Pulmonary artery endothelial cell (primary cell): ENCODE data around the gene SLC12A4. TPM values are rescaled to one million over a fixed set of nuclear protein-coding genes. Genes with fewer than 3 reads are reported as not detected.
"Not testable (repeated sequence)": the region's sequence is repeated elsewhere in the genome, so short reads cannot be mapped to it uniquely, and the experiment has no call there.

Source experiments
- DNase-seq: peaks from one replicate; pipeline ENCODE4 v3.0.0-alpha.2; 2011; ENCODE audit warnings: low read depth, low spot score
- total RNA-seq: library from RNA; depleted of rRNA; stranded (reverse); fragments of >200 nt; gene quantifications from 2 replicates; pipeline ENCODE4 v1.2.3, GENCODE V29; 2014

Gene SLC12A4
- total RNA-seq, result 57.2 and 73.1 TPM in 2 replicates

DNA sequence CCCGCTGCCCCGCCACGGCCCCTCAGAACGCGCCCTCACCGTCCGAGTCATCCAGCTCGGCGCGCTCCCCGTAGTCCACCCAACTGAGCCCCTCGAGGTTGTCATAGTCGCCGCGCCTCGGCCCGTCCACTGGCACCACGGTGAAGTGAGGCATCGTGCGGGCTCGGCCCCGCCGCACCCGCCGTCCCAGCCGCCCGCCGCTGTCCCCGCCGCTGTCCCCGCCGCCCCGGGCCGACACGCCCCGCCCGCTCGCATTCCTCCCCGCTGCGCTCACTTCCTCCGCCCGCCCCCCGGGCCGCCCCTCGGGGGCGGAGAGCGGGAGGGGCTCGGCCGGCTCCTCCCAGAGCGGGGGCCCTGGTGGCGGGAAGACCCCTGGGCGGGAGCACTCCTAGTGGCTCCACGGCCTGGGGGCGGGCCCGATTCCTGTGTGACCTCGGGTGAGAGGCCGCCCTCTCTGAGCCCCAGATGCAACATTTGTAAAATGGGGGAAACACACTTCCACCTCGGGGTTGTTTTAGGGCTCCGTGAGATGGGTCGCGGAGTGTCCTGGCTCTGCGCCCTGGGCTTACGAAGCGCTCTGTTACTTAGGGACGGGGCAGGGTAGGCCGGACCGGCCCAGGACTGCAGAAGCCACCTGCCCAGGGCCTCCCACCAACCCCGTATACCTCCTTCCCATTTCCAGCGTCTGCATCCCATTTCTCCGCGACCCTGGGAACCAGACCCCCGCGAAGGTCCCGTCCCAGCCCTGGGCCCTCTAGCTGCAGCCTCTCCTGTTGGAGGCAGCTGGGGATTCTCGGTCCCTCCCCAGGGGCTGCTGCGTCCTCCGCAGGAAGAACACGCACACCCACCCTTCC lies at the start of gene SLC12A4:
Gene SLC12A4, minus strand, starts transcription at position 238 of the 854 bp plus-strand sequence. Its CDS starts 84 bp downstream, at position 154.
- DNase-seq, result no peak

DNA sequence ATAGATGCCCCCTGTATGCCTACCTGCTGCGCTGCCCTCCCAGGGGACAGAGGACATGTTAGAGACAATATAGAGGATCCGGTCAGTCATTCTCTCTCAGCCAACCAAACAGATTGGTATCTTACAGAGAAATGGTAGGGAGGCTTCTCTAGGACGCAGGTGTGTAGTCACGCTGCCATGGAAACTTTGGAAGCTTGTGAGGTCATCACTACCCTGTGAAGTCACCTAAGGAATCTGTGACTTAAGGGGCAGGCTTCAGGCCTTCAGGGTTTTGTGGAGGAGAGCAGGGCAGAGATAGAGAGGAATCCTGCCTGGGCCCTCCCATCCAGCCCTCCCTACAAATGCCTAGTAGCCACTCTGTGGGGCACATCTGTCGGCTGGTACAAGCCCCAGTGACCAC lies 47.2 kb upstream of the SLC12A4 start, which contains the start of gene DPEP2NB:
Gene DPEP2NB, minus strand, starts transcription at position 231 of the 400 bp plus-strand sequence. Its CDS starts 141 bp downstream, at position 90.
- DNase-seq, result no peak

DNA sequence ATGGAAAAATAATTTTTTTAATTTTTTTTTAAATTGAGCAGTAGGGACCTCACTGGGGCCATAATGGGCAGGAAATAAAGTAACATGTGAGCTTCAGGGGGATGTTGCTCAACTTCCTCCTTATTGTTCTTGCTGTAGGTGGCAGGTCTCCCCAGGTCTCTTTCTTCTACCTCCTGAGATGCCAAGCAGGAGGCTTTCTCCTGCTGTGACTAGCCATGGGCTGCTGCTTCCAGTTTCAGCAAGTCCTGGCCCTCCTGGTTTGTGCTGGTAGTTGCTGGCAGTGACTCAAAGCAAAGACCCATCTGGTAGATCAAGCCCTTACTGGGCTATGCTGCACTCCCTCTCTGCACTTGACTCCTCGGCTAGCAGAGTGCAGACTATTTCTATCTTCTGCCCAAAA lies 45.0 kb upstream of the SLC12A4 start:
- DNase-seq, result no peak

GRCh38 chr16:68009872-68010271 lies 41.4 kb upstream of the SLC12A4 start:
- not testable (repeated sequence) for DNase-seq

GRCh38 chr16:68009157-68009735 lies 40.8 kb upstream of the SLC12A4 start:
- no peak for DNase-seq

- DNase-seq, result peak; percentile 71
These were observed 37.4 kb upstream of the SLC12A4 start for GRCh38 chr16:68005786-68006286.

DNA sequence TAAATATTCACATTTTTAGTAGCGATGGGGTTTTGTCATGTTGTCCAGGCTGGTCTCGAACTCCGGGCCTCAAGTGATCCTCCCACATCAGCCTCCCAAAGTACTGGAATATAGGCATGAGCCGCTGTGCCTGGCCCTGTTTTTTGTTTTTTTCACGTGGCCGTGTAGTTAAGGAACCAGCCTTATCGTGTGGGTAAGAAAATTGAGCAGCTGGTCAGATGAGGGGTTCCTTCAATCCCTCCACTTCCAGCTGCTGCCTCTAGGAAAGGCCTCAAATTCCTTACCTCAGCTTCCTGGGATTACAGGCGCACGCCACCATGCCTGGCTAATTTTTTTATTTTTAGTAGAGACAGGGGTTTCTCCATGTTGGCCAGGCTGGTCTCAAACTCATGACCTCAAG lies 36.8 kb upstream of the SLC12A4 start:
- no peak for DNase-seq

DNA sequence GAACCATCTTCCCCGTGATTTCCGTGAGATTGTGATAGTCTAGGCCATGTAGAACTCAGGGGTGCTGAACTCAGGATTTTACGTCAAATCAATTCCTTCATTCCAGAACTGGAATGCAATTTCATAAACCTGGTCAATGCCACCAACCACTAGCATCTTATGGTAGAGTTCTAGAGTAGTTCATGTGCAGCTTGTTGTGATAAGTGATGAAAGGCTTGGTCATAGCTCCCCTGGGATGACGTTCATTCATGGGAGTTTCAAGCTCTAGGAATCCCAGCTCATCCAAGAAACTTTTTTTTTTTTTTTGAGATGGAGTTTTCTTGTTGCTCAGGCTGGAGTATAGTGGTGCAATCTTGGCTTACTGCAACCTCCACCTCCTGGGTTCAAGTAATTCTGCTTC lies 34.6 kb upstream of the SLC12A4 start:
- DNase-seq, result no peak

DNA sequence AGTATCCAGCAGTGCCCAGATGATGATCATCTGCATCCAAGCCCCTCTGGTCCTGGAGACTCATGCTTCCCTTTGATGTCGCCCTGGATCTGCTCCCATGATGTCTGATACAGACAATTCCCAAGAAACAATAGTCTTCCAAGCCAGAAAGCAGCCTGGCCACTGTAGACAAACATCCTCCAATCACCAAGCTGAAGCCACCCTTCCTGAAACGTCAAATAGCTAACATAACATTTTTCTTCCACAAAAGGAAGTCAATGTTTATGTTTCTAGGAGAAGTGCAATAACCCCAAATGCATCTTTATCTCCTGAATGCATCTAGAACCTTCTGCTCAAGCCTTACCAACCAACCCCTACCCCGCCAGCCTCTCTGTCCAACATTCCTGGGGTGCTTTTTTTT lies 32.0 kb upstream of the SLC12A4 start:
- DNase-seq, result no peak

DNA sequence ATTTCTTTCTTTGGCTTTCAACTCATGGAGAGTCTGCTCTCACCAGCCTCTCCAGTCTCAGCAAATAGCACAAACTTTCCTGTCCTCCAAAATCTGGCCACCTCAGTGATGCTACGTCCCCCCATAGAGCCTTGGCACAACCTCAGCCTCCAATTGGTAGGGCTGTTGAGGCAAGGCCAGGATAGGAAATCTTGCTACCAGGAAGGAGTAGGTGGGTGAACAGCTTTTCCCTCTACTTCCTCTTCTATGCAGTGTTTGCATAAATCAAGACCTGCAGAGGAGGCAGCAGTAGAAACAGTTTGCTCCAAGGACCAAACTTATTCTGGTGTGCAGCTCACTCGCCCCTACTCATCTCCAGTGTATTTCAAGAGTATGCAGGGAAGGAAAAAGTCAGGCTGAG lies 31.5 kb upstream of the SLC12A4 start:
- DNase-seq, result no peak

GRCh38 chr16:67998779-67999688 lies 30.6 kb upstream of the SLC12A4 start, which contains the start of gene DPEP2:
TSS of gene DPEP2 (minus strand) at chr16:67999484. CDS start at chr16:67993212, 6,272 bp downstream.
- not testable (repeated sequence) for DNase-seq

- DNase-seq, result not testable (repeated sequence)
These were observed 29.9 kb upstream of the SLC12A4 start for GRCh38 chr16:67998231-67998778.

- DNase-seq, result no peak
These were observed 28.2 kb upstream of the SLC12A4 start for GRCh38 chr16:67996666-67997065.

GRCh38 chr16:67995423-67995822 lies 27.0 kb upstream of the SLC12A4 start:
- DNase-seq, result no peak

DNA sequence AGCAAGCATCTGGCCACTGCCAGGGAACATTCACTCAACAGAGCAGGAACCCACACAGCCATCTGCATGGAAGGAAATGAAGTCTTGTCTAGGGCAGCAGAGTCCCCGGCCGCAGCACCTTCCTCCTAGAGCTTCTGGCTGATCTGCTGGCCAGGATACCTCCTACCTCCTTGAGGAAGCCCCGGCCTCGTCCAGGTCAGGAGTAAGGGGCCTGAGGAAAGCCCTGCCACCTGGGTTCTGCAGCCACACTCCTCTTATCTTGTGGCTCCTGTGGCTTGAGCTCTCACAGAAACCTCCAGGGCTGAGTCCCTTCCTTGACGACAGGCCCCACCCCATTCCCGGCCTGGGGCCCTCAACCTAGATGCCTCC lies 25.6 kb upstream of the SLC12A4 start:
- not testable (repeated sequence) for DNase-seq

DNA sequence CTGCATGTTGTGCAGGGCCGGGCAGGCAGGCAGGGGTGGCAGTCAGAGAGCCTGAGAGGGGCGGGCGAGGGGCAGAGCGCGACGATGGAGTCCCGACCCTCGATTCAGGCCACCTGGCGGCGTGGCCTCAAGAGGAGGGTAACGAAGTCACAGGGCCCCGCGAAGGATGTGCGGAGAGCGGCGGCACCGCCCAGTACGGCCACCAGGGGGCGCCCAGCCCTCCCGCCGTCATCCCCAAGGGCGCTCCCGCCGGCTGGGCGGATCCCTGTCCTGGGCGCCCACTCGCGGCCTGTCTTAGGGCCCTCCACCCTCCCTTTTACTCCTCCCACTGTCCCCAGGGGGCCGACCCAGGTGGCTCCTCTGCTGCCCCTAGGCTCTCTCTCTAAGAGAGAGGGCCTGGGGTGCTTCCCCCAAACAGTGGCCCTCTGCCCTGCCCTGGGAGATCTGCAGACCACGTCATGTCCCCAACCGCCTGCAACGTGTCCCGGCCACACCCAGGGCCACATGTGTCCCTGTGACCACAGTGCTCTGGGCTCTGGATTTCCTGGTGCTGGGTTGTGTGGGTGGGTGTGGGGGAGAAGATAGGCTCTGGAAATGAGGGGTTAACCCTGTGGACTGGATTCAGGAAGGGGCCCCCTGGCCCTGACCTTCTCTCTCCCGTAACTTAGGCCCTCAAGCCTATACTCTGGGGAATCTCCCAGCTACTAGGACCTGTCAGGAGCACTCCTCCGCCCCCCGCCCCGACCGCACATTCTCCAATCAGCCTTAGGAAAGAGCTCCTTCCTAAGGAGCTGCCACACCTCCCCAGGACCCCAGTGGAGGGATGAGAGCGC lies 25.0 kb upstream of the SLC12A4 start:
- no peak for DNase-seq

DNA sequence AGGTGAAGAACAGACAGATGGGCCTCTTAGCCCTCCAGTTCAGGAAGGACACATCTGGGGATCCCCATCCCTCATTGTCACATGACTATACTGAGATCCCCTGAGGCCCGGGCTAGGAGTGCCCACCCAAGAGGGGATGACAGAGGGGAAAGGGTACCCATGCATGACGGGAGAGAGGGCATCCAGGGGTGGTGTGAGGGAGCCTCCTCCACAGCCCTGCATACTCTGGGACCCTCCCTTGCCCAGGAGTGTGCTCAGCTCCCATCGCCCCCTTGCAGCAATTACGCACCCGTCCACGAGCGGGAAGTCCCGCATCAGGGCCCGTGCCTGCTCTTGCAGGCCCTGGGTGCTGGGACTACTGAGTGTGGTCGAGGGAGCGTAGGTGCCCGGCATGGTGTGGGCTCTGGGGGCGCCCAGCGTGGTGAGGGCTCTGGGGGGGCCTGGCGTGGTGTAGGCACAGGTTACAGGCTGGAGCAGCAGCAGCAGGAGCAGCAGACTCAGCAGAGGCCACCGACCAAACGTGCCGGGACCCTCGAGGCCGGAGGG lies 24.3 kb upstream of the SLC12A4 start:
- DNase-seq, result no peak

GRCh38 chr16:67990018-67990386 lies 21.6 kb upstream of the SLC12A4 start:
- no peak for DNase-seq

DNA sequence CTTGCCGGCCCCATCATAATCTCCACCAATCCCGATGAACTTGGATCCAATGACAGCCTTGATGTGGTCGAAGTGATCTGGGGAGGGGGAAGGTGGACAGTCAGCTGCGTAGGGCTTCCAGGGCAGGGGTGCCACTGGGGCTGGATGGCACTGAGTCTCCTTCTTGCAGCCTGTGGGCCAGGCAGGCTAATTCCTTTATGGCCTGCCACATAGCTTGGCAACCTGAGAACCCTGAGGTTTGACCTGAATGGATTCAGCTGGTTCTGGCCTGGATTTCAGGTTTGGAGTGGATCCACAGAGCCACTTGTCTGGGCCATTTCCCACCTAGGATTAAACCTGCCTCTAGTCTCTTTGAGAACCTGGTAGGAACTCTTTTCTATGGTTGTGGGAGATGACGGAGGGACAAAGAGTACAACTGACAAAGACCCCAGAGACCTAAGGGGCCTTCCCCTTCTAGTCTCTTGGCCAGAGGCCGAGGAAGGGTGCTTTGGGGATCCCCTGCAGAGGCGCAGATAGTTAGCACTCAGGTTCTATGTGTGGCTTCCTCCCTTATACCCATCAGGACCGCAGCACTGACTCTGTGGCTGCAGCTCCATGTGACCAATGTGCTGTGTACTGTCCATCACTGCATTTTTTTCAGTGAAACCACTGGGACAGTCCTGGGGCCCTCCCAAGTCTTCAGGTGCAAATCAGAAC lies 21.0 kb upstream of the SLC12A4 start:
- no peak for DNase-seq
